Measurements from ENCODE around the gene COL5A3.
A peak's percentile ranks its signal among the peaks of the same experiment; 100 is the strongest.
"Not testable (repeated sequence)": the region's sequence is repeated elsewhere in the genome, so short reads cannot be mapped to it uniquely, and the experiment has no call there.

COL5A3 gene

GRCh38 chr19:9935506-9936325 is 74.6 kb downstream of the COL5A3 start:
- DNase-seq, result no peak

GRCh38 chr19:9934132-9934950 is 76.0 kb downstream of the COL5A3 start:
- DNase-seq, result peak; percentile 54

- no peak for DNase-seq
These were observed 77.5 kb downstream of the COL5A3 start for GRCh38 chr19:9932835-9933234.

- DNase-seq, result no peak
These were observed 78.7 kb downstream of the COL5A3 start for GRCh38 chr19:9931629-9932028.

- DNase-seq, result no peak
These were observed 86.9 kb downstream of the COL5A3 start for GRCh38 chr19:9923440-9923839.

GRCh38 chr19:9922782-9923379 is 87.4 kb downstream of the COL5A3 start:
- DNase-seq, result not testable (repeated sequence)

- peak; percentile 35 for DNase-seq
These were observed 93.0 kb downstream of the COL5A3 start for GRCh38 chr19:9917321-9917720.

- DNase-seq, result no peak
These were observed 93.6 kb downstream of the COL5A3 start for GRCh38 chr19:9916719-9917118.

- DNase-seq, result peak; percentile 85
These were observed 95.7 kb downstream of the COL5A3 start for GRCh38 chr19:9914315-9915207.

GRCh38 chr19:9914001-9914314 is 96.3 kb downstream of the COL5A3 start:
- DNase-seq, result no peak

- DNase-seq, result peak; percentile 31
These were observed 96.9 kb downstream of the COL5A3 start for GRCh38 chr19:9913237-9914000.

- DNase-seq, result no peak
These were observed 97.6 kb downstream of the COL5A3 start for GRCh38 chr19:9912551-9913236.

GRCh38 chr19:9911524-9912185 is 98.6 kb downstream of the COL5A3 start:
- no peak for DNase-seq

- DNase-seq, result no peak
These were observed 99.7 kb downstream of the COL5A3 start for GRCh38 chr19:9910625-9911024.
